Hepatocyte (in vitro differentiated cells): ENCODE results near the gene ZNF77. TPM values are rescaled to one million over a fixed set of nuclear protein-coding genes. Genes with fewer than 3 reads are reported as not detected.

Source experiments
- DNase-seq: peaks from one replicate; pipeline ENCODE4 v3.0.0-alpha.2; 2016; ENCODE audit warnings: low spot score
- H2AFZ ChIP-seq: fragments of 200-600 bp; sonication (generic); 2 replicates; pipeline ENCODE4 v1.6.0; 2016; ENCODE audit warnings: antibody characterized with exemption, mild to moderate bottlenecking
- H3K27ac ChIP-seq: fragments of 200-600 bp; sonication (generic); 2 replicates; pipeline ENCODE4 v1.5.1; 2016; ENCODE audit warnings: mild to moderate bottlenecking
- H3K27me3 ChIP-seq: fragments of 200-600 bp; sonication (generic); 2 replicates; pipeline ENCODE4 v1.6.1; 2016
- H3K36me3 ChIP-seq: fragments of 200-600 bp; sonication (generic); replicated peaks from 2 replicates; pipeline ENCODE4 v1.5.1; 2016; ENCODE audit warnings: low read depth; ENCODE audit not compliant: insufficient read depth
- H3K4me1 ChIP-seq: fragments of 200-600 bp; sonication (generic); 2 replicates; pipeline ENCODE4 v1.5.1; 2016; ENCODE audit warnings: mild to moderate bottlenecking, moderate library complexity; ENCODE audit not compliant: insufficient read depth
- H3K4me2 ChIP-seq: fragments of 200-600 bp; sonication (generic); 2 replicates; pipeline ENCODE4 v1.6.0; 2016
- H3K4me3 ChIP-seq: fragments of 200-600 bp; sonication (generic); 2 replicates; pipeline ENCODE4 v1.5.1; 2016; ENCODE audit warnings: mild to moderate bottlenecking
- H3K79me2 ChIP-seq: fragments of 200-600 bp; sonication (generic); 2 replicates; pipeline ENCODE4 v1.6.0; 2017; ENCODE audit warnings: mild to moderate bottlenecking
- H3K9me2 ChIP-seq: fragments of 200-600 bp; sonication (generic); replicated peaks from 2 replicates; pipeline ENCODE4 v1.6.0; 2017; ENCODE audit warnings: mild to moderate bottlenecking; ENCODE audit not compliant: insufficient read depth
- H3K9me3 ChIP-seq: fragments of 200-600 bp; sonication (generic); 2 replicates; pipeline ENCODE4 v1.5.1; 2016; ENCODE audit warnings: low read depth, mild to moderate bottlenecking
- H4K20me1 ChIP-seq: fragments of 200-600 bp; sonication (generic); 2 replicates; pipeline ENCODE4 v1.6.0; 2016; ENCODE audit warnings: mild to moderate bottlenecking; ENCODE audit not compliant: insufficient read depth, poor library complexity, severe bottlenecking
- CTCF ChIP-seq: fragments of 200-600 bp; sonication (generic); IDR thresholded peaks from 2 replicates; pipeline ENCODE4 v1.5.1; 2016; ENCODE audit warnings: antibody characterized with exemption, mild to moderate bottlenecking; ENCODE audit not compliant: poor library complexity
- EZH2 ChIP-seq: fragments of 200-600 bp; sonication (generic); IDR thresholded peaks from 2 replicates; pipeline ENCODE4 v1.6.1; 2016; ENCODE audit warnings: antibody characterized with exemption, mild to moderate bottlenecking, borderline replicate concordance
- EZH2phosphoT487 ChIP-seq: fragments of 200-600 bp; sonication (generic); IDR thresholded peaks from one replicate; pipeline ENCODE4 v1.6.1; 2018; ENCODE audit warnings: antibody characterized with exemption, mild to moderate bottlenecking, low read depth, moderate library complexity; ENCODE audit not compliant: unreplicated experiment, severe bottlenecking
- WGBS: methylation state at CpG from one replicate; pipeline ENCODE4 v1.1.6; 2016; ENCODE audit warnings: low lambda C conversion rate; ENCODE audit errors: missing lambda C conversion rate; 5-methylcytosine and 5-hydroxymethylcytosine counted together
- polyA plus RNA-seq: library from polyadenylated mRNA; unstranded; fragments of >200 nt; fragmentation: Nextera tagmentation; extraction: Ambion mirVana; gene quantifications from 2 replicates; pipeline ENCODE4 v1.2.1, GENCODE V29; 2016
- total RNA-seq: library from RNA; depleted of rRNA; stranded (reverse); fragments of >200 nt; gene quantifications from 2 replicates; pipeline ENCODE4 v1.2.3, GENCODE V29; 2014

ZNF77 gene
- total and polyA plus RNA-seq, 2 experiments from 2014 or later, result 1.8 to 3.4 TPM

- Histone ChIP-seq H3K4me3 (no peak overlapping the region), H3K27ac (no peak overlapping the region)
Measured at GRCh38 chr19:2978166-2978767, 33.5 kb upstream of the ZNF77 start.

GRCh38 chr19:2977746-2978138, 33.0 kb upstream of the ZNF77 start:
- no peak overlapping the region for H3K4me3 ChIP-seq
- H3K36me3 ChIP-seq, result no peaks in the 10 kb centered on the region
- no peaks in the 10 kb centered on the region for H3K9me3 ChIP-seq
- peaks cover 11% of the 10 kb centered on the region for H3K4me1 ChIP-seq
- H4K20me1 ChIP-seq, result no peaks in the 10 kb centered on the region
- no peaks in the 10 kb centered on the region for H3K79me2 ChIP-seq
- H3K27me3 ChIP-seq, result no peaks in the 10 kb centered on the region
- H3K9me2 ChIP-seq, result no peaks in the 10 kb centered on the region
- no peak overlapping the region for H3K27ac ChIP-seq
- no peak for DNase-seq
- 46% methylated on average over 8 of the region's 10 CpGs for WGBS
- TF ChIP-seq EZH2phosphoT487, result no peak
- no peak for TF ChIP-seq CTCF
- TF ChIP-seq EZH2, result no peak
- peak overlapping the region; percentile 90 for H3K4me2 ChIP-seq
- no peak overlapping the region for H2AFZ ChIP-seq

More at GRCh38 chr19:2978166-2978767, 33.5 kb upstream of the ZNF77 start:
- H4K20me1 ChIP-seq, result no peaks in the 10 kb centered on the region
- 74% methylated on average over 11 of the region's 11 CpGs for WGBS
- no peaks in the 10 kb centered on the region for H3K27me3 ChIP-seq
- no peaks in the 10 kb centered on the region for H3K9me3 ChIP-seq
- H3K36me3 ChIP-seq, result no peaks in the 10 kb centered on the region
- DNase-seq, result no peak
- H3K79me2 ChIP-seq, result no peaks in the 10 kb centered on the region
- no peak overlapping the region for H2AFZ ChIP-seq
- H3K4me1 ChIP-seq, result peaks cover 14% of the 10 kb centered on the region
- no peaks in the 10 kb centered on the region for H3K9me2 ChIP-seq
- TF ChIP-seq EZH2, result no peak
- H3K4me2 ChIP-seq, result no peak overlapping the region

- Histone ChIP-seq H3K27me3 (no peaks in the 10 kb centered on the region), H3K4me1 (peaks cover 7% of the 10 kb centered on the region), H3K9me3 (no peaks in the 10 kb centered on the region), H4K20me1 (no peaks in the 10 kb centered on the region), H2AFZ (peak within 1 kb of the TSS; percentile 63), H3K9me2 (no peaks in the 10 kb centered on the region), H3K4me2 (peak within 1 kb of the TSS; percentile 90), H3K27ac (no peak within 1 kb of the TSS), H3K4me3 (peak within 1 kb of the TSS; percentile 22), H3K79me2 (no peaks in the 10 kb centered on the region), H3K36me3 (no peaks in the 10 kb centered on the region)
- under 1% methylated on average over 34 of the region's 51 CpGs for WGBS
- TF ChIP-seq CTCF (no peak), EZH2 (no peak), EZH2phosphoT487 (no peak)
- DNase-seq, result peak; percentile 98
Measured at GRCh38 chr19:2977001-2977745, 32.4 kb upstream of the ZNF77 start, which contains the start of gene TLE6. TSS of gene TLE6 (plus strand) at chr19:2977564. CDS start at chr19:2978234, 670 bp downstream.

DNA sequence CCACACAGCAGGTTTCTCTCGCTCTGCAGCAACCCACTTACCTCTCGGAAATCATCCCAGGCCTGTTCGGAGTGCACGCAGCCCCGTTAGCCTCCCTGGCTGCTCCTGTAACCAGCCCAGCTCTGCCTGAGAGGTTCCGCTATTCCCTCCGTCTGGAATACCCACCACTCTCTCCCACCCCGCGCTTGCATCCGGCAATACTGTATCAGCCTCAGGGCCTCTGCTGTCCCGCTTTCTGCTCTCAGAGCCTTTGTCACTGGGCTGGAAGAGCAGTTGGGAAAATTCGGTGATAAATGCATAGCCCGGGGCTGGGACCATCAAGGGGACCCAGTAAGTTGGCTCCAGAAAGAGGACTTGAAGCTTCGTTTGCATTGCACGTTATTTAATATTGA, 31.8 kb upstream of the ZNF77 start:
- no peaks in the 10 kb centered on the region for H3K9me2 ChIP-seq
- H3K9me3 ChIP-seq, result no peaks in the 10 kb centered on the region
- H3K36me3 ChIP-seq, result no peaks in the 10 kb centered on the region
- H3K79me2 ChIP-seq, result no peaks in the 10 kb centered on the region
- TF ChIP-seq CTCF (no peak), EZH2 (no peak), EZH2phosphoT487 (no peak)
- DNase-seq, result no peak
- no peak overlapping the region for H3K27ac ChIP-seq
- peak overlapping the region; percentile 90 for H3K4me2 ChIP-seq
- peak overlapping the region; percentile 22 for H3K4me3 ChIP-seq
- H3K27me3 ChIP-seq, result no peaks in the 10 kb centered on the region
- peaks cover 7% of the 10 kb centered on the region for H3K4me1 ChIP-seq
- WGBS, result 12% methylated on average over 15 of the region's 15 CpGs
- H2AFZ ChIP-seq, result peak overlapping the region; percentile 63
- no peaks in the 10 kb centered on the region for H4K20me1 ChIP-seq
